GM19035 (cell line): ENCODE results near the gene AMIGO1.

ENCODE experiments used
- ATAC-seq: cut with Tn5 transposase; IDR thresholded peaks from one replicate; pipeline ENCODE4 v1.9.1; 2021; ENCODE audit not compliant: unreplicated experiment

The AMIGO1 gene

DNA sequence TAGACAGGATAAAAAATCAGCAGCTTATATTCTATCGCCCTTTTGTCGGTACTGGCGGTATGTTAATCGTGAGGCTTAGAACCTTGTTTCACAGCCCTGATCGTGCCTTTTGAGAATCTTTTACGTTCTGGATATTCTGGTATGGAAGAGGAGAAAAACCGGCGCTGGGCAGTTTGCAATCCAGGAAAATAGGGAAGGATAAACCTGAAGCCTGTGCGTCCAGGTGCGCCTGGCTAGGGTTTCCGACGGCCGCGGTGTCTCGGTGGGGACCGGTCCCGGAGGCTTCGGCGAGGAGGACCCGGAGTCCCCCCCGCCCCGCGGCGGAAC lies 43.4 kb downstream of the AMIGO1 start:
- ATAC-seq, result no peak

DNA sequence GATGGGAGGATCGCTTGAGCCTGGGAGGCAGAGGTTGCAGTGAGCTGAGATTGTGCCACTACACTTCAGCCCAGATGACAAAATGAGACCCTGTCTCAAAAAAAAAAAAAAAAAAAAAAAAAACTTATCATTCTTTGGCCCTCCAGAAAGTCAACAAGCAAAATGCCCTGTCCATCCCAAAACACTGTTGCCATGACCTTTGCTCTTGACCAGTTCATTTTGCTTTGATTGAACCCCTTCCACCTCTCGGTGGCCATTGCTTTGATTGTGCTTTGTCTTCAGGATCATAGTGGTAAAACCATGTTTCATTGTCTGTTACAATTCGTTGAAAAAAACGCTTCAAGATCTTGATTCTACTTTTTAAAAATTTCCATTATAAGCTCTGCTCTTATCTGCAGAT lies 51.7 kb downstream of the AMIGO1 start:
- ATAC-seq, result no peak

DNA sequence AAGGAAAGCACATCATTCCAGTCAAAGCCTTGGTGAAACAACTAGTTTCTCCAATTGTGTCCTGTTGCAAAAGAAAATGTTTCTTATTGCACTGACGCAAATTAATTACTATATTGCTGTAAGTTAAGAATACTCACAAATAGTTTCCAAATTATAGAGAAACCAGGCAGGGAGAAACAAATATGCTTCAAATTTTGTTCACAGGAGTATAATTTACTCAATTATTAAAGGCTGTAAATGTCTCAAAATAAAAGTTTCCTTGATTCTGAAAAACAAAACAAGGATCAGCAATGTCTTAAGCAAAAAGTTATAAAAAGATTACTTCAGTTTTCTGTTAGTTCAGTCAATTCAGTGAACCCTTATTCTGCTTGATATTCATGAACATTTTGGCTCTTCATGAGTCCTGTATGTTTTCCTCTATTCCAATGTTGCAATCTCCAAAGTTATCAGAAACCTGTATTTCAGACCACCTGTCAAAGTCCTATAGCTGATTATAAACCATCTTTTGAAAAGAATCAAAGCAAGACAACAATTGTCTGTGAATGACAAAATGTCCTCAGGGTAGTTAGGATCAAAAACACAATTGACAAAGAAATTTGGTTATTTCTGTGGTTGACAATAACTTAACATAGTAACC lies 54.9 kb downstream of the AMIGO1 start:
- no peak for ATAC-seq
